Lower leg skin (tissue), 4 donors: Measurements from ENCODE around the gene SHROOM3. TPM values are rescaled to one million over a fixed set of nuclear protein-coding genes. Genes with fewer than 3 reads are reported as not detected.

Source experiments
- DNase-seq, 2 donors: peaks; one replicate each; pipeline ENCODE4 v3.0.0-alpha.2; 2019; ENCODE audit warnings: low spot score in 2 of 2
- H3K4me3 ChIP-seq: fragments of 200-600 bp; sonication (generic); 2 replicates; pipeline ENCODE4 v1.5.1; 2017; ENCODE audit warnings: mild to moderate bottlenecking, low read depth; ENCODE audit not compliant: poor library complexity, severe bottlenecking
- CTCF ChIP-seq, 3 donors: fragments of 450-650 bp; IDR thresholded peaks; one replicate each; pipeline ENCODE4 v1.5.1; 2016; ENCODE audit warnings: antibody characterized with exemption in 3 of 3, mild to moderate bottlenecking in 3 of 3, moderate library complexity in 2 of 3
- POLR2A ChIP-seq, 2 donors: fragments of 450-650 bp; IDR thresholded peaks; one replicate each; pipeline ENCODE4 v1.6.1; 2016 to 2017; ENCODE audit warnings: antibody characterized with exemption in 2 of 2, mild to moderate bottlenecking in 1 of 2, moderate library complexity in 1 of 2
- WGBS, 2 donors: methylation state at CpG; one replicate each; pipeline ENCODE4 v1.1.5; 2018; 5-methylcytosine and 5-hydroxymethylcytosine counted together
- intact Hi-C: fragments of 100-400 bp; cut with DNase I; formaldehyde crosslinking; loops from one replicate; pipeline ENCODE4 v1.15.0; 2023; ENCODE audit warnings: low total_unique reads
- microRNA counts, 2 donors: library from miRNA; unstranded; fragments of <30 nt; microRNA quantifications; one replicate each; lab custom pipeline; 2016
- microRNA-seq, 2 donors: library from miRNA; unstranded; fragments of <30 nt; microRNA quantifications; one replicate each; pipeline ENCODE4, GENCODE V29; 2016; ENCODE audit warnings: borderline replicate concordance in 2 of 2, borderline number of aligned reads in 1 of 2
- total RNA-seq, 4 donors: library from RNA; depleted of rRNA; stranded (reverse); fragments of >200 nt; gene quantifications; one replicate each; pipeline ENCODE4 v1.1.0, GENCODE V29; 2016

Gene SHROOM3
- total RNA-seq, 4 donors from 2014 or later: 37.7 to 88.8 (median 44.0) TPM

- H3K4me3 ChIP-seq: no peak overlapping the region
- intact Hi-C loops: no loop called here
- no peak for DNase-seq
- TF ChIP-seq POLR2A (IDR thresholded peaks at IDR 0.05): no peak
- TF ChIP-seq CTCF (IDR thresholded peaks at IDR 0.05): no peak
- WGBS, 2 donors: 93 to 94% methylated on average over 1 of the region's 1 CpG
Measured at GRCh38 chr4:76823495-76823894, 388.5 kb downstream of the SHROOM3 start.

GRCh38 chr4:76830612-76830963, 395.6 kb downstream of the SHROOM3 start:
- intact Hi-C loops: no loop called here
- TF ChIP-seq CTCF (IDR thresholded peaks at IDR 0.05) (no peak), POLR2A (IDR thresholded peaks at IDR 0.05) (no peak)
- H3K4me3 ChIP-seq: no peak overlapping the region
- 54 to 56% methylated on average over 4 of the region's 4 CpGs for WGBS, 2 donors
- DNase-seq: no peak

GRCh38 chr4:76830964-76831703, 396.1 kb downstream of the SHROOM3 start:
- 45 to 54% methylated on average over 11 of the region's 11 CpGs for WGBS, 2 donors
- TF ChIP-seq POLR2A (IDR thresholded peaks at IDR 0.05): no peak
- TF ChIP-seq CTCF (IDR thresholded peaks at IDR 0.05): no peak
- H3K4me3 ChIP-seq: no peak overlapping the region
- intact Hi-C loops: no loop called here
- DNase-seq: no peak

- WGBS, 2 donors: 71 to 83% methylated on average over 7 of the region's 7 CpGs
- H3K4me3 ChIP-seq: no peak overlapping the region
- no peak for TF ChIP-seq CTCF (IDR thresholded peaks at IDR 0.05)
- no peak for TF ChIP-seq POLR2A (IDR thresholded peaks at IDR 0.05)
- no peak for DNase-seq
- intact Hi-C loops: no loop called here
Measured at GRCh38 chr4:76831711-76832373, 396.8 kb downstream of the SHROOM3 start.

MicroRNAs within 50 kb of the gene (microRNA counts, 767-probe panel; counts per million panel counts)
- 0 to 358 counts per million in 2 donors for microRNA hsa-miR-548ah-5p (lab: Ali Mortazavi, UCI)

Small RNAs within 50 kb of the gene (microRNA-seq; reads per million reads assigned to microRNA genes)
- gene MIR4450: 0 reads per million in 2 donors
- gene MIR548AH: 0 to 0.68 reads per million in 2 donors

Other genes with a start within 250 kb of the SHROOM3 start
- gene SCARB2, start 221.4 kb upstream of the SHROOM3 start, total RNA-seq: 100 to 1,000 TPM in 1 of 4 donors, 10 to 100 TPM in 3; 74.9 to 111 (median 82.8) TPM
- gene FAM47E, start 183.5 kb upstream of the SHROOM3 start, total RNA-seq: 1 to 10 TPM in 2 of 4 donors, under 1 TPM in 1, not detected in 1; 0.62 to 4.7 (median 1.3) TPM
- gene STBD1, start 128.5 kb upstream of the SHROOM3 start, total RNA-seq: 1 to 10 TPM in 3 of 4 donors, under 1 TPM in 1; 0.89 to 2.3 (median 1.1) TPM
- gene CCDC158, start 14.1 kb upstream of the SHROOM3 start, total RNA-seq: under 1 TPM in 3 of 4 donors, not detected in 1; 0.19 to 0.36 (median 0.22) TPM